ENCODE data around the gene ARID3A. TPM values are rescaled to one million over a fixed set of nuclear protein-coding genes. Genes with fewer than 3 reads are reported as not detected.

ARID3A gene
- total RNA-seq, 1 experiment from 2014 or later, result 28.9 TPM

DNA sequence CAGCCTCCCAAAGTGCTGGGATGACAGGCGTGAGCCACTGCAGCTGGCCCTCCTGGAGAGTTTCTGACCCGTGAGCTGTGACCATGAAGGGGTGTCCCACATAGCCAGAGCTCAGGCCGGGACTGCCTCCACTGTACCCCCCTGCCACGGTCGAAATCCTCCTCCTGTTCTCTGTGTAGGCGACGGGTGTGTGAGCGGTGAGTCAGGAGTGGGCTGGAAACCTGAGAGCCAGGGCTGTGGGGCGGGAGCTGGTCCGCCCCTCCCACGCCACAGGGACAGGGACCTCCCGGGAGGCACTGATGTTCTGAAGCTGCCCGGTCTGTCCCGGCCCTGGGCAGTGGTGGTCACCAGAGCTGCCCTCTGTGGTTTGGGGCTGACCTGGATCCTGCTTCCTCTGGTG lies 62.2 kb downstream of the ARID3A start:
- H3K4me3 ChIP-seq (ENCODE audit: low read depth in 2 of 2, low read length in 2 of 2), result no peak overlapping the region
- H3K4me1 ChIP-seq (ENCODE audit: control insufficient read depth, insufficient read depth, low read length), result peaks cover 4% of the 10 kb centered on the region
- in situ Hi-C loops (cut with HindIII; ENCODE audit: low pct_unique_long_range_greater_than_20kb, low sequenced_read_pairs), result no loop called here
- ATAC-seq (no peak), DNase-seq (ENCODE audit: low read depth, low spot score) (no peak)
- no TSS peak for BruUV-seq (replicated peaks)
- H3K36me3 ChIP-seq (ENCODE audit: control insufficient read depth, insufficient read depth, low read length), result peaks cover 4% of the 10 kb centered on the region; the same call in 1 of the 2 replicates
- TF ChIP-seq, protein P1, sequence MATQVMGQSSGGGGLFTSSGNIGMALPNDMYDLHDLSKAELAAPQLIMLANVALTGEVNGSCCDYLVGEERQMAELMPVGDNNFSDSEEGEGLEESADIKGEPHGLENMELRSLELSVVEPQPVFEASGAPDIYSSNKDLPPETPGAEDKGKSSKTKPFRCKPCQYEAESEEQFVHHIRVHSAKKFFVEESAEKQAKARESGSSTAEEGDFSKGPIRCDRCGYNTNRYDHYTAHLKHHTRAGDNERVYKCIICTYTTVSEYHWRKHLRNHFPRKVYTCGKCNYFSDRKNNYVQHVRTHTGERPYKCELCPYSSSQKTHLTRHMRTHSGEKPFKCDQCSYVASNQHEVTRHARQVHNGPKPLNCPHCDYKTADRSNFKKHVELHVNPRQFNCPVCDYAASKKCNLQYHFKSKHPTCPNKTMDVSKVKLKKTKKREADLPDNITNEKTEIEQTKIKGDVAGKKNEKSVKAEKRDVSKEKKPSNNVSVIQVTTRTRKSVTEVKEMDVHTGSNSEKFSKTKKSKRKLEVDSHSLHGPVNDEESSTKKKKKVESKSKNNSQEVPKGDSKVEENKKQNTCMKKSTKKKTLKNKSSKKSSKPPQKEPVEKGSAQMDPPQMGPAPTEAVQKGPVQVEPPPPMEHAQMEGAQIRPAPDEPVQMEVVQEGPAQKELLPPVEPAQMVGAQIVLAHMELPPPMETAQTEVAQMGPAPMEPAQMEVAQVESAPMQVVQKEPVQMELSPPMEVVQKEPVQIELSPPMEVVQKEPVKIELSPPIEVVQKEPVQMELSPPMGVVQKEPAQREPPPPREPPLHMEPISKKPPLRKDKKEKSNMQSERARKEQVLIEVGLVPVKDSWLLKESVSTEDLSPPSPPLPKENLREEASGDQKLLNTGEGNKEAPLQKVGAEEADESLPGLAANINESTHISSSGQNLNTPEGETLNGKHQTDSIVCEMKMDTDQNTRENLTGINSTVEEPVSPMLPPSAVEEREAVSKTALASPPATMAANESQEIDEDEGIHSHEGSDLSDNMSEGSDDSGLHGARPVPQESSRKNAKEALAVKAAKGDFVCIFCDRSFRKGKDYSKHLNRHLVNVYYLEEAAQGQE (IDR thresholded peaks at IDR 0.05; ENCODE audit: insufficient read depth in 1 of 2, low read depth in 2 of 2, low read length in 1 of 2), result no peak
- no peak for TF ChIP-seq POLR2AphosphoS5 (IDR thresholded peaks at IDR 0.05; ENCODE audit: low read depth, low read length)
- TF ChIP-seq TCF7L2 (IDR thresholded peaks at IDR 0.05; ENCODE audit: low read depth, low read length), result no peak
- no peak for TF ChIP-seq SIN3A (IDR thresholded peaks at IDR 0.05; ENCODE audit: borderline replicate concordance, insufficient read depth, low read depth, low read length)
- no peaks in the 10 kb centered on the region for H3K9me3 ChIP-seq (ENCODE audit: control insufficient read depth, insufficient read depth, low read depth, low read length)
- POLR2A ChIA-PET, result no interaction called here
- no peaks in the 10 kb centered on the region for H3K27me3 ChIP-seq (ENCODE audit: control insufficient read depth, insufficient read depth, low read length)
- intact Hi-C loops (cut with micrococcal nuclease; ENCODE audit: unreplicated experiment), result no loop called here
- H3K27ac ChIP-seq (ENCODE audit: low read length), result no peak overlapping the region
- CTCF ChIA-PET, result no interaction called here

DNA sequence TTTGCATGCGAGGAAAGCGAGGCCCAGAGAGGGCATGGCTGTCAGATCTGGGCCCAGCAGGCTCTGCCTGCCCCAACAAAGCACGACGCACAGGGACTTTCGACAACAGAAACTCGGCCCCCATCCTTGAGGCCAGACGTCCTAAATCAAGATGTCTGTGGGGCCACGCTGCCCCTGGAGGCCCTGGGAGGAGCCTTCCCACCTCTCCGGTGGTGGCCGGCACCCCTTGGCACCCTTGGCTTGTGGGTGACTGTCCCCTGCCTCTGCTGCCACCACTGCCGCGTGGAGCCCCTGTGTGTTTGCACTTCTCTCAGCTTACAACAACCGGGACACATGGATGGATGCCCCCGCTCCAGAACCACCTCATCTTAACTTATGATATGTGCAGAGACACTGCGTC lies 62.7 kb downstream of the ARID3A start:
- TF ChIP-seq, protein P2, sequence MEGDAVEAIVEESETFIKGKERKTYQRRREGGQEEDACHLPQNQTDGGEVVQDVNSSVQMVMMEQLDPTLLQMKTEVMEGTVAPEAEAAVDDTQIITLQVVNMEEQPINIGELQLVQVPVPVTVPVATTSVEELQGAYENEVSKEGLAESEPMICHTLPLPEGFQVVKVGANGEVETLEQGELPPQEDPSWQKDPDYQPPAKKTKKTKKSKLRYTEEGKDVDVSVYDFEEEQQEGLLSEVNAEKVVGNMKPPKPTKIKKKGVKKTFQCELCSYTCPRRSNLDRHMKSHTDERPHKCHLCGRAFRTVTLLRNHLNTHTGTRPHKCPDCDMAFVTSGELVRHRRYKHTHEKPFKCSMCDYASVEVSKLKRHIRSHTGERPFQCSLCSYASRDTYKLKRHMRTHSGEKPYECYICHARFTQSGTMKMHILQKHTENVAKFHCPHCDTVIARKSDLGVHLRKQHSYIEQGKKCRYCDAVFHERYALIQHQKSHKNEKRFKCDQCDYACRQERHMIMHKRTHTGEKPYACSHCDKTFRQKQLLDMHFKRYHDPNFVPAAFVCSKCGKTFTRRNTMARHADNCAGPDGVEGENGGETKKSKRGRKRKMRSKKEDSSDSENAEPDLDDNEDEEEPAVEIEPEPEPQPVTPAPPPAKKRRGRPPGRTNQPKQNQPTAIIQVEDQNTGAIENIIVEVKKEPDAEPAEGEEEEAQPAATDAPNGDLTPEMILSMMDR (IDR thresholded peaks at IDR 0.05), result no peak
- TF ChIP-seq POLR2AphosphoS5 (IDR thresholded peaks at IDR 0.05; ENCODE audit: low read depth, low read length) (no peak), TCF7L2 (IDR thresholded peaks at IDR 0.05; ENCODE audit: low read depth, low read length) (no peak), SIN3A (IDR thresholded peaks at IDR 0.05; ENCODE audit: borderline replicate concordance, insufficient read depth, low read depth, low read length) (no peak)
- TF ChIP-seq, protein P1 (IDR thresholded peaks at IDR 0.05; ENCODE audit: insufficient read depth in 1 of 2, low read depth in 2 of 2, low read length in 1 of 2), result no peak
- Histone ChIP-seq H3K9me3 (ENCODE audit: control insufficient read depth, insufficient read depth, low read depth, low read length) (no peaks in the 10 kb centered on the region), H3K27me3 (ENCODE audit: control insufficient read depth, insufficient read depth, low read length) (no peaks in the 10 kb centered on the region), H3K27ac (ENCODE audit: low read length) (no peak overlapping the region), H3K4me3 (ENCODE audit: low read depth in 2 of 2, low read length in 2 of 2) (no peak overlapping the region), H3K36me3 (ENCODE audit: control insufficient read depth, insufficient read depth, low read length) (peaks cover 4% of the 10 kb centered on the region; the same call in 1 of the 2 replicates), H3K4me1 (ENCODE audit: control insufficient read depth, insufficient read depth, low read length) (peaks cover 4% of the 10 kb centered on the region)
- no peak for DNase-seq (ENCODE audit: low read depth, low spot score)
- ChIA-PET CTCF (no interaction called here), POLR2A (no interaction called here)
- in situ Hi-C loops (cut with HindIII; ENCODE audit: low pct_unique_long_range_greater_than_20kb, low sequenced_read_pairs), result no loop called here
- no TSS peak for BruUV-seq (replicated peaks)
- intact Hi-C loops (cut with micrococcal nuclease; ENCODE audit: unreplicated experiment), result no loop called here
- no peak for ATAC-seq

Data from Panc1 (cell line).